ENCODE measurements around the gene TK1.

TK1 gene

GRCh38 chr17:78227455-78227916 is 40.6 kb upstream of the TK1 start:
- H3K9ac ChIP-seq (ENCODE audit: low read length): no peak overlapping the region
- H3K79me2 ChIP-seq (ENCODE audit: low read length): no peaks in the 10 kb centered on the region
- H3K4me2 ChIP-seq (ENCODE audit: low read depth, low read length): no peak overlapping the region
- no peak for DNase-seq
- H4K20me1 ChIP-seq (ENCODE audit: insufficient read depth, low read length): no peaks in the 10 kb centered on the region
- H3K27me3 ChIP-seq (replicated peaks; ENCODE audit: insufficient read depth, low read length): peaks cover 24% of the 10 kb centered on the region
- no peaks in the 10 kb centered on the region for H3K9me2 ChIP-seq (replicated peaks; ENCODE audit: insufficient read depth, low read length)
- H3K9me3 ChIP-seq (replicated peaks; ENCODE audit: insufficient read depth, low read length): no peaks in the 10 kb centered on the region
- H2AFZ ChIP-seq (ENCODE audit: low read length): no peak overlapping the region
- H3F3A ChIP-seq (ENCODE audit: insufficient read depth, low read length): 0 out of 2 replicates have a peak, but pooled peaks cover 15% of the 10 kb centered on the region
- 0 out of 2 replicates have a peak, but pooled peaks cover 4% of the 10 kb centered on the region for H3K36me3 ChIP-seq (replicated peaks; ENCODE audit: insufficient read depth, low read length)
- no peak for TF ChIP-seq EZH2 (optimal IDR thresholded peaks at IDR 0.05; ENCODE audit: low read depth, low read length)
- TF ChIP-seq CTCF (IDR thresholded peaks at IDR 0.05; ENCODE audit: low read length): no peak
- no peak for TF ChIP-seq EZH2phosphoT487 (IDR thresholded peaks at IDR 0.05; ENCODE audit: low read length)
- no peaks in the 10 kb centered on the region for H3K4me1 ChIP-seq (ENCODE audit: low read length)
- H3K4me3 ChIP-seq (ENCODE audit: low read length): no peak overlapping the region
- no peak overlapping the region for H3K27ac ChIP-seq (ENCODE audit: low read length)

GRCh38 chr17:78226759-78227454 is 40.1 kb upstream of the TK1 start:
- H3K4me1 ChIP-seq (ENCODE audit: low read length): no peaks in the 10 kb centered on the region
- 0 out of 2 replicates have a peak, but pooled peaks cover 15% of the 10 kb centered on the region for H3F3A ChIP-seq (ENCODE audit: insufficient read depth, low read length)
- no peak overlapping the region for H3K9ac ChIP-seq (ENCODE audit: low read length)
- 0 out of 2 replicates have a peak, but pooled peaks cover 4% of the 10 kb centered on the region for H3K36me3 ChIP-seq (replicated peaks; ENCODE audit: insufficient read depth, low read length)
- no peak for TF ChIP-seq EZH2phosphoT487 (IDR thresholded peaks at IDR 0.05; ENCODE audit: low read length)
- H3K9me2 ChIP-seq (replicated peaks; ENCODE audit: insufficient read depth, low read length): no peaks in the 10 kb centered on the region
- H3K4me3 ChIP-seq (ENCODE audit: low read length): no peak overlapping the region
- peaks cover 19% of the 10 kb centered on the region for H3K27me3 ChIP-seq (replicated peaks; ENCODE audit: insufficient read depth, low read length)
- no peaks in the 10 kb centered on the region for H3K79me2 ChIP-seq (ENCODE audit: low read length)
- no peak overlapping the region for H3K4me2 ChIP-seq (ENCODE audit: low read depth, low read length)
- no peaks in the 10 kb centered on the region for H3K9me3 ChIP-seq (replicated peaks; ENCODE audit: insufficient read depth, low read length)
- no peak overlapping the region for H3K27ac ChIP-seq (ENCODE audit: low read length)
- no peak overlapping the region for H2AFZ ChIP-seq (ENCODE audit: low read length)
- no peak for DNase-seq
- no peaks in the 10 kb centered on the region for H4K20me1 ChIP-seq (ENCODE audit: insufficient read depth, low read length)

- no peak overlapping the region for H2AFZ ChIP-seq (ENCODE audit: low read length)
- H3K4me3 ChIP-seq (ENCODE audit: low read length): no peak overlapping the region
- 0 out of 2 replicates have a peak, but pooled peaks cover 4% of the 10 kb centered on the region for H3K36me3 ChIP-seq (replicated peaks; ENCODE audit: insufficient read depth, low read length)
- no peak overlapping the region for H3K27ac ChIP-seq (ENCODE audit: low read length)
- H3K9ac ChIP-seq (ENCODE audit: low read length): no peak overlapping the region
- H4K20me1 ChIP-seq (ENCODE audit: insufficient read depth, low read length): no peaks in the 10 kb centered on the region
- no peaks in the 10 kb centered on the region for H3K4me1 ChIP-seq (ENCODE audit: low read length)
- TF ChIP-seq EZH2 (optimal IDR thresholded peaks at IDR 0.05; ENCODE audit: low read depth, low read length): no peak
- no peak for TF ChIP-seq CTCF (IDR thresholded peaks at IDR 0.05; ENCODE audit: low read length)
- TF ChIP-seq EZH2phosphoT487 (IDR thresholded peaks at IDR 0.05; ENCODE audit: low read length): no peak
- no peaks in the 10 kb centered on the region for H3K9me2 ChIP-seq (replicated peaks; ENCODE audit: insufficient read depth, low read length)
- H3K4me2 ChIP-seq (ENCODE audit: low read depth, low read length): no peak overlapping the region
- H3K27me3 ChIP-seq (replicated peaks; ENCODE audit: insufficient read depth, low read length): peaks cover 14% of the 10 kb centered on the region
- no peaks in the 10 kb centered on the region for H3K9me3 ChIP-seq (replicated peaks; ENCODE audit: insufficient read depth, low read length)
- 0 out of 2 replicates have a peak, but pooled peaks cover 15% of the 10 kb centered on the region for H3F3A ChIP-seq (ENCODE audit: insufficient read depth, low read length)
- no peak for DNase-seq
- no peaks in the 10 kb centered on the region for H3K79me2 ChIP-seq (ENCODE audit: low read length)
Observed at GRCh38 chr17:78226055-78226758, 39.4 kb upstream of the TK1 start.
